Common myeloid progenitor, CD34-positive (primary cell): ENCODE results near the gene CASP14.
A peak's percentile ranks its signal among the peaks of the same experiment; 100 is the strongest.

Source experiments
- CTCF ChIA-PET: fragments of 350-600 bp; sonication (Branson Sonifier 250); formaldehyde crosslinking; loops from one replicate; lab custom pipeline; 2021; ENCODE audit warnings: antibody characterized with exemption; lab: Charles Lee
- POLR2A ChIA-PET: fragments of 350-600 bp; sonication (Branson Sonifier 250); formaldehyde crosslinking; loops from one replicate; lab custom pipeline; 2021; ENCODE audit warnings: antibody characterized with exemption; lab: Charles Lee
- DNase-seq, 3 donors: peaks; one replicate each; pipeline versions ENCODE4 v3.0.0 to v3.0.0-alpha.2; 2013
- H3K27ac ChIP-seq, 2 experiments: 1 replicate in 1 of 2; 2 replicates in 1 of 2; pipeline ENCODE4 v1.7.0; 2013; ENCODE audit warnings: inconsistent platforms in 2 of 2, low read length in 2 of 2, mild to moderate bottlenecking in 2 of 2, low read depth in 1 of 2, moderate library complexity in 1 of 2; ENCODE audit not compliant: severe bottlenecking in 2 of 2, insufficient read depth in 1 of 2, poor library complexity in 1 of 2
- H3K27me3 ChIP-seq, 5 experiments: replicated peaks in 2 of 5; 1 replicate in 3 of 5; 2 replicates in 2 of 5; pipeline versions ENCODE4 v1.6.1 to v1.7.0; 2013; ENCODE audit warnings: low read length in 4 of 5, mild to moderate bottlenecking in 2 of 5, moderate library complexity in 2 of 5, inconsistent platforms in 1 of 5; ENCODE audit not compliant: insufficient read depth in 5 of 5, control insufficient read depth in 4 of 5
- H3K36me3 ChIP-seq, 4 experiments: 1 replicate in 2 of 4; 2 replicates in 2 of 4; pipeline versions ENCODE4 v1.6.1 to v1.7.0; 2013; ENCODE audit warnings: low read length in 3 of 4, control low read depth in 1 of 4, mild to moderate bottlenecking in 1 of 4; ENCODE audit not compliant: control insufficient read depth in 4 of 4, insufficient read depth in 4 of 4
- H3K4me1 ChIP-seq, 4 experiments: 1 replicate in 3 of 4; 2 replicates in 1 of 4; pipeline versions ENCODE4 v1.6.1 to v1.7.1; 2013; ENCODE audit warnings: low read length in 3 of 4, mild to moderate bottlenecking in 3 of 4, control low read depth in 1 of 4, inconsistent platforms in 1 of 4, moderate library complexity in 1 of 4; ENCODE audit not compliant: control insufficient read depth in 4 of 4, insufficient read depth in 4 of 4; ENCODE audit errors: control extremely low read depth in 1 of 4
- H3K4me3 ChIP-seq, 7 experiments: 1 replicate in 4 of 7; 2 replicates in 3 of 7; pipeline versions ENCODE4 v1.5.1 to v1.7.0; 2013; ENCODE audit warnings: mild to moderate bottlenecking in 7 of 7, low read length in 6 of 7, moderate library complexity in 6 of 7, inconsistent platforms in 2 of 7, low read depth in 2 of 7, control low read depth in 1 of 7; ENCODE audit not compliant: insufficient read depth in 4 of 7, control insufficient read depth in 1 of 7; ENCODE audit errors: extremely low read depth in 1 of 7
- H3K9me3 ChIP-seq, 5 experiments: 1 replicate in 4 of 5; 2 replicates in 1 of 5; pipeline versions ENCODE4 v1.6.1 to v1.7.1; 2013; ENCODE audit warnings: low read length in 4 of 5, mild to moderate bottlenecking in 2 of 5, inconsistent platforms in 1 of 5, low read depth in 1 of 5, moderate library complexity in 1 of 5; ENCODE audit not compliant: control insufficient read depth in 4 of 5, insufficient read depth in 2 of 5; ENCODE audit errors: control extremely low read depth in 1 of 5
- WGBS: methylation state at CpG from one replicate; pipeline ENCODE4 v1.1.5; 2013; ENCODE audit not compliant: insufficient coverage; 5-methylcytosine and 5-hydroxymethylcytosine counted together

Gene CASP14

GRCh38 chr19:15101479-15102082, 52.3 kb downstream of the CASP14 start:
- peaks cover 0 to under 1% (median 0%) of the 10 kb centered on the region in 5 experiments for H3K27me3 ChIP-seq
- DNase-seq: peak; percentile 60 to 80 (median 70)
- no peak overlapping the region for H3K27ac ChIP-seq
- H3K4me3 ChIP-seq: no peak overlapping the region
- H3K36me3 ChIP-seq: no peaks in the 10 kb centered on the region
- WGBS: 85% methylated on average over 2 of the region's 3 CpGs
- CTCF ChIA-PET: interaction anchor here (0.6 to 4.3 kb wide), 17 partner anchors 9 to 316 kb away, joined by 3 to 27 read pairs (median 5); a partner anchor contains a TSS
- H3K9me3 ChIP-seq: peaks cover 0 to 26% (median 11%) of the 10 kb centered on the region in 5 experiments
- POLR2A ChIA-PET: interaction anchor here (0.6 kb wide), 1 partner anchor 50 kb away, joined by 3 read pairs; no protein-coding TSS in a partner anchor
- H3K4me1 ChIP-seq: no peaks in the 10 kb centered on the region

- Histone ChIP-seq H3K36me3 (no peaks in the 10 kb centered on the region), H3K27me3 (peaks cover 0 to 6% (median 0%) of the 10 kb centered on the region in 5 experiments), H3K4me3 (no peak overlapping the region), H3K9me3 (peaks cover 0 to 26% (median 11%) of the 10 kb centered on the region in 5 experiments), H3K27ac (no peak overlapping the region), H3K4me1 (peaks cover 0 to 15% (median 13%) of the 10 kb centered on the region in 4 experiments)
- no peak for DNase-seq
- CTCF ChIA-PET: interaction anchor here (4.3 kb wide), 1 partner anchor 11 kb away, joined by 27 read pairs; no protein-coding TSS in a partner anchor
- POLR2A ChIA-PET: no interaction called here
- WGBS: no CpG with 5 or more reads among the region's 1 CpG
These were observed 54.7 kb downstream of the CASP14 start for GRCh38 chr19:15104003-15104402.

- no CpG with 5 or more reads among the region's 1 CpG for WGBS
- ChIA-PET POLR2A (no interaction called here), CTCF (no interaction called here)
- peaks cover 0 to 15% (median 13%) of the 10 kb centered on the region in 4 experiments for H3K4me1 ChIP-seq
- H3K9me3 ChIP-seq: peaks cover 0 to 26% (median 11%) of the 10 kb centered on the region in 5 experiments
- DNase-seq: no peak
- H3K27ac ChIP-seq: no peak overlapping the region
- H3K27me3 ChIP-seq: peaks cover 0 to 6% (median 0%) of the 10 kb centered on the region in 5 experiments
- H3K4me3 ChIP-seq: no peak overlapping the region
- H3K36me3 ChIP-seq: no peaks in the 10 kb centered on the region
These were observed 55.1 kb downstream of the CASP14 start for GRCh38 chr19:15104411-15104810.

DNA sequence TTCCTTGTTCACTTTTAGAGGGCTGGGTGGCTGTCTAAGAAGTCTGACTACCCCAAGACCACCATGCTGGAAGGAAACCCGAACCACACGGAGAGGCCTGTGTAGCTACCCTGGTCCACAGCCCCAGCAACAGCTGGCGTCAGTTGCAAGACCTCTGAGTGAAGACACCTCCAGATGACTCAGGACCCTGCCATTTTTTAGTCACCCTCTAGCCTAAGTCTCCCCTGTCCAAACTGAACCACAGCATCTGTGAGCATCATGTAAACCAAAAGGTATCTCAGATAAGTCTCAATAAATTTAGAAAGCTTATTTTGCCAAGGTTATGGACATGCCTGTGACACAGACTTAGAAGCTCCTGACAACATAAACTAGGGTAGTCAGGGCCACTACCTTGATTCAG, 55.8 kb downstream of the CASP14 start:
- H3K9me3 ChIP-seq: peaks cover 0 to 26% (median 11%) of the 10 kb centered on the region in 5 experiments
- WGBS: 100% methylated on average over 3 of the region's 3 CpGs
- H3K27ac ChIP-seq: no peak overlapping the region
- ChIA-PET CTCF (interaction anchor here (1.1 to 1.4 kb wide), 2 partner anchors 46 to 152 kb away, joined by 4 read pairs; no protein-coding TSS in a partner anchor), POLR2A (no interaction called here)
- peaks cover 0 to 15% (median 13%) of the 10 kb centered on the region in 4 experiments for H3K4me1 ChIP-seq
- H3K27me3 ChIP-seq: peaks cover 0 to 6% (median 0%) of the 10 kb centered on the region in 5 experiments
- no peak for DNase-seq
- no peaks in the 10 kb centered on the region for H3K36me3 ChIP-seq
- H3K4me3 ChIP-seq: no peak overlapping the region

GRCh38 chr19:15107061-15108010, 58.1 kb downstream of the CASP14 start, which contains the start of gene SYDE1:
SYDE1 (plus strand) TSS chr19:15107401; CDS start chr19:15107434, 33 bp downstream.
- Histone ChIP-seq H3K27ac (peak within 1 kb of the TSS in 1 of 2 experiments; percentile 36), H3K36me3 (peaks cover 0 to 11% (median under 1%) of the 10 kb centered on the region in 4 experiments), H3K4me1 (peaks cover 0 to 15% (median 13%) of the 10 kb centered on the region in 4 experiments), H3K27me3 (peaks cover 0 to 6% (median 0%) of the 10 kb centered on the region in 5 experiments), H3K4me3 (peak within 1 kb of the TSS; percentile 50 to 86 (median 69)), H3K9me3 (peaks cover 0 to 24% (median 11%) of the 10 kb centered on the region in 5 experiments)
- POLR2A ChIA-PET: no interaction called here
- under 1% methylated on average over 27 of the region's 78 CpGs for WGBS
- CTCF ChIA-PET: interaction anchor here (1.0 to 1.1 kb wide), 2 partner anchors 25 to 42 kb away, joined by 3 read pairs; partner anchors contain the start of gene OR1I1
- peak in 2 of 3 donors; percentile 33 to 51 for DNase-seq
